PC-9 (cell line): ENCODE data around the gene SNRNP48.

Experiments
- CTCF ChIP-seq: fragments of 200-600 bp; sonication (generic); conservative IDR thresholded peaks from 2 replicates; pipeline ENCODE4 v1.6.1; 2017; ENCODE audit warnings: mixed run types, antibody characterized with exemption, mild to moderate bottlenecking, moderate library complexity
- EZH2 ChIP-seq: fragments of 200-600 bp; sonication (generic); IDR thresholded peaks from 2 replicates; pipeline ENCODE4 v1.8.0; 2017; ENCODE audit warnings: antibody characterized with exemption, low read depth

DNA sequence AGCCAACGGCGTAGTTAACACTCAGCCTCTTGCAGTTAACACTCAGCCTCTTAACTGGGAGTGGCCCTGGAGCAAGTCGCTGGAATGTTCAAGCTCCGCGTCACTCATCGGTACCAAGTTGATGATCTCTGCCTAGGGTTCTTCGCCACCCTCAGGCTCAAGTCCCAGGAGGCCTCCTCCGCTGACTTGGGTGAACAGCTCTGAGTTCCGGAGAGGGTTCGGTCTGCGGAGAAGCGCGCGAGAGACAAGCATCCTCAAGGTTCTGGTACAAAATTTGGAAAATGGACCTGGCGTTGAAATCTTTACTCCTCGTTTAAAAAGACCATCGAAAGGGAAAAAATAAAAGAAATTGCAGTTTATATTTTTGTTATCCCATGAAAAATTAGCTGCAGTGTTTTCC is 49.4 kb upstream of the SNRNP48 start:
- TF ChIP-seq CTCF (no peak), EZH2 (no peak)
